Left renal pelvis (tissue), 4 donors: ENCODE results near the gene NPHP1. TPM values are rescaled to one million over a fixed set of nuclear protein-coding genes. Genes with fewer than 3 reads are reported as not detected.
"Not testable (repeated sequence)": the region's sequence is repeated elsewhere in the genome, so short reads cannot be mapped to it uniquely, and the experiment has no call there.

ENCODE experiments used
- DNase-seq, 4 donors: peaks; one replicate each; pipeline ENCODE4 v3.0.0-alpha.2; 2013; ENCODE audit warnings: low read depth in 4 of 4, low spot score in 3 of 4
- polyA plus RNA-seq, 4 donors: library from polyadenylated mRNA; unstranded; fragments of 120-200 nt; gene quantifications; one replicate each; pipeline ENCODE4 v1.2.1, GENCODE V29; 2013; ENCODE audit not compliant: insufficient read length in 4 of 4

The NPHP1 gene
- polyA plus RNA-seq, 4 donors = 7.0 to 23.9 (median 15.6) TPM

DNA sequence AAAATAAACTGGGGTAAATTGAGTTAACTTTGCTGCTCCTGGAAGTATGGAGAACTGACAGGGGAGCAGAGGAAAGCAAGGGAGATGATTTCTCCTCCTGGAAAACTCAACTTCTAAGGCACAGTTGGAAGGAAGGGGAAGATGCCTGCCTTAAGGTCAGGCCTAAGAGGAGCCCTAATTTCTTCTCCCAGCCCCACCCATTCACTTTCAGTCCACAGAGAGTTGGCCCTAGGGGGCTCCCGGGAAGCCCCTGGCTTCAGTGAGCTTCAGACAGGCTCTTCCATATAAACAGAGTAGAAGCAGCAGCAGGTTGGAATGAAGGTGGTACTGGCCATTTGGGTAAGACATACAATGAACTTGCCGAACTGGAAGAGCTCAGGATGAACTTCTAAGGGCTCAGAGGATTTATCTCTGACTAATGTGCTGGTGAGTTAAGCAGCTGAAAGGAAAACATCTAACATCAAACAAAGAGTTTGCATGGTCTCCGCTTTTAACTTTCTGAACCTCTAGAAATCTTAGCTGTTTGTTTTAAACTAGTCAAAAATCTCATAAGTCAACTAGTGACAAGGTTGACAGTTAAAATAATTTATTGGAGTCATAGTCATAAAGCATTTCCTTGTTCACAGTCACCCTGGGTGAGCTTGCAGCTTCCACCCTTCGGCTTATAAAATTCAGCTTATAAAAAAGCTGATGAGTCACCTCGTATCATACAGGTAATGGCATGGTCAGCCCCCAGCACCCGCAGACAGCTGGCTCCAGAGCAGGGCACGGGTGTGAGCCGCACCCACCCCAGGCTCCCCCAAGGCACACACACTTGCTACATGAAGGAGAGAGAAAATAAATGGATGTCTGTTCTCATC is 99.0 kb downstream of the NPHP1 start:
- DNase-seq = no peak

DNA sequence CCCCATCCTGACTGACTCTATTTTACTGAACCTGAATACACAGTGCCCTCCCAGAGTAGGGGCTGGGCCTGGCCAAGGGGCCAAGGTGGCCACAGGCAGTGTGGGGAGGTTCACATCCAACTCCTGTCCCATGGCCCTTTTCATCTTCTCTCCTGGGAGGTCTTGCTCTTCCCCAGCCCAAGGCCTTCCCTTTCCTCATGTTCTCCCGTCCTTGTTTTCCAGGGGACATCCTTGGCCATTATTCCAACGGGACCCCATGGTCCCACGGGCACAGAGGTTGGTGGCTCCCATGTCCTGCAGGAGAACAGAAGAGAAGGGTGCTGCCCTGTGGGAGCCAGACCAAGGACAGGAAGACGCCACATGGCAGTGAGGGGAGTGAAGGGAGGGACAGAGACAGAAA is 99.6 kb downstream of the NPHP1 start:
- no peak for DNase-seq

DNA sequence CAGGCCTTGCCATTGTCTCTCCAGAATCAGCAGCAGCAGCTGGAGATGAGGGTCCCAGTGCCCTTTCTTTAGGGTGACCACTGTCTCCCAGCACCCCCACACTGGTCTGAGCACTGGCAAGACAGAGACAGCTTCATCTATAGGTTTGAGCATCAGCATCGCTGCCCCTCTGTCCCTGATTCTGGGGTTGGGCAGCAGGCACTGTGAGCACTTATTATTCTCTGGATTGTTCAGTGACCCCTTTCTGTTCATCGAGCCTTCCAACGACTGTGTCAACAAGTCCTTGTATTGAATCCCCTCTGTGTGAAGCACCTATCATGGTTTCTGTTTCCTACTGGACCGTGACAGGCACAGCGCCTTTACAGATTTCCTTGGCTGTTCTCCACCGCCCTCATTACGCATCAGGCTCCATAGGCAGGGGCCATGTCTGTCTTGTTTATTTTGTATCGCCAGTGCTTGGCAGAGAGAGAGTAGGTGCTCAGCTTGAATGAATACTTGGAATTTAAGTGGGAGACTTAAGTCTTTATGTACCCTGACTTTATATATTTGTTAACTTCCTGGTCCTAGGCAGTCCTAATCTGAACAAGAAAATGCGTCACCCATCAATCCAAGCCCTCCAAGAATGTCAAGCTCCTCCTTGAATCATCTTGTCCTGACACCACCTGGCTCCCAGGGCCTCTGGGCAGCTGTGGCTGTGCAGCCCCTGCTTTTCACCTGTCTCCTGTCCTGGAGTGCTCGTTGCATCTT is 100.6 kb downstream of the NPHP1 start:
- DNase-seq = no peak

DNA sequence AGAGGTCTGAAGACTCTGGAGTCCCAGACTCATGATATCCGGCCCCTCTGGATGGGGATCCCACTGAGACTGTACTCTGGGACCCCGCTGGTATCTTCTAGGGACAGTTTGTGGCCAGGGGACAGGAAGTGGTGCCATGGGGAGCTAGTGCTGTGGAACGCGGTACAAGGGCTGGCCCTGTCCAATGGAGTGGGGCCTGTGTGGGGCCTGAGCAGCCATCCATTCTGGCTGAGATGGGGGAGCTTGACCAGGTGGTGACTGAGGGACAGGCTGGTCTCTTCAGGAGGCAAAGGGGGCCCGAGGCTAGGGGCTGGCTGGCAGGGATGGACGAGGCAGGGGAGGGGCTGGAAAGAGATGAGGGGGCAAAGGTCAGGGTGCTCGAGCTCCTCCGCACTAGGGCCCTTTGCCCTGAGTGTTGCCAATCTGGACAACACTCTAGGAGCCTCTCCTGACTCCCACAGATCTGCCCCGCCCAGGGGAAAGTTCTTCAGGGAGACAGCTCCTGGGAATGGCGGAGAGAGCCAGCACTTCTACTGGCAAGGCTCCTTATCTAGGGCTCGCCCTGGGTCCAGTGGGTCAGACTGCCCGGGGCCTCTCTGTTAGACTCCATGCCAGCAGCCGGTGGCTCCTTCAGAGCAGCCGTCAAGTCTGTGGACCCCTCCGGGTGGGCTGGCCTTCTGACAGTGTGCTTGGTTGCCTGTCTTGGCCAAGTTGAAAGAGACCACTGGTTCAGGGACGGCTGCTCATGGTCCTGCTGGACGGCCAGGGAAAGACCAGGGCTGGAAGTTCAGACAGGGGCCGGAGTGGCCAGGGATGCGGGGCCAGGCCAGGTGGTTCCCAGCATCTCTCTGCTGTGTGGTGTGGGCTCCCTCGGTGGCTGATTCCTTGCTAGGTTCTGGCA is 101.5 kb downstream of the NPHP1 start:
- DNase-seq = no peak

DNA sequence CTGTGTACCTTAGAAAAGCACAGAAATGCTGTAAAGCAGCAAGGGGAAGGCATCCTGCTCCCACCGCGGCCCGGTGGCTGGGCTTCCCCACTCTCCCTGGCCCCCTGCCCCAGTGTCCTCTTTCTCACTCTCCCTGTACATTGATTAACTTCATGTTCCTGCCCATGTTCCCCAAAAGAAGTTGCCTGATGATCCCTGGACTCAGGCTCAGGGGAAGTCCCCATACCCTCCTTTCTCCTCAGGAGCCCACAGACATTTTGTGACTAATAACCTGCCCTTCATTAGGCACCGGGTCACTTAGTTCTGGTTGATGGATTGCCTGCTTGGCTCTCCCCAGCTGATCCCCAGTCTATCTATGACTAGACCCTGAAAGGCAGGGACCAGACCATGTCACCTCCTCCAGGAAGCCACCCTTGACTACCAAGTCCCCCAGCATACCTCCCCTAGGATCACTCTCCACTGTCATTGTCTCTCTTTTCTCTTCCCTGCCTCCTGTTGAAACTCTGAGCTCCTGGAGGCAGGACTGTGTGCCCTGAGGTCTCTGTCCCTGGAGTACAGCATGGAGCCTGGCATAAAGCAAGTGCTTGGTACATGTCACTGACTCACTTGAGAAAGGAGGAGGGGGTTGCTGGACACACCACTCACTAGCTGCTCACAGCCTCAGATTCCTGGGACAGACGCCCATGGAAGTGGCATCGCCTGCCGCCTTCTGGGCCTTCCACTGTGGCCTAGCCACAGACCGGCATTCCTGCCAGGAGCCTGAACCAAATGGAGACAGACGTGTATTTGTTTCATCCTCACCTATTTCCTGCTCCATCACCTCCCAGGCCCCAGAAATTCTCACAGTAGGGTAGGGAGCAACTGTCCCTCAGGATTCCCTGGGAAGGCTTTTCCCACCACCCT is 102.7 kb downstream of the NPHP1 start:
- DNase-seq = no peak

DNA sequence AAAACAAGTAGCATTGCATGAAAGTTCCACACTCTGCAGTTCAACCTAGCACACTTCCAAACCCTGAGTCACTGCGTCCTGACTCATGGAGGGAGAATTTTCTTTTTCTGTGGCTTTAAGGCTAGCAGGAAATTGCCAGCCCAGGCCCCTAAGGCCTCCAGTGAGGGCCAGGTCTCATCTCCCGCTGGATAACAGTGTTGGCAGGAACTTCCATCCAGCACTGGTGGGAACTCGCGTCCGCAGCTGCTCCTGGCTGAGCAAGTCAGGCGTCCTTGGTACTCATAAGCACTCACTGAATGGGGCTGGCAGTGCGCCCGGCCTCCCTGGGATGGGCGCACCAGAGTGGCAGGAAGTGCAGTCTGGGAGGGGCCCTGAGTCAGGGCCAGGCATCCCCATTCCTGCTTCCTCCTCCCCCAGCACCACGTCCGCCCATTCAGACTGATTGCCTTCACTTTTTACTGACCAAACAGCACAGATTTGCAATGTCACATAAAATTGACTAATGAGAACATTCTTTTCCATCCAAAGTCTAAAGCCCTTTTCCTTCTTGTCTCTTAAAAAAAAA is 103.5 kb downstream of the NPHP1 start:
- DNase-seq = peak; percentile 45 to 57 (median 54)

DNA sequence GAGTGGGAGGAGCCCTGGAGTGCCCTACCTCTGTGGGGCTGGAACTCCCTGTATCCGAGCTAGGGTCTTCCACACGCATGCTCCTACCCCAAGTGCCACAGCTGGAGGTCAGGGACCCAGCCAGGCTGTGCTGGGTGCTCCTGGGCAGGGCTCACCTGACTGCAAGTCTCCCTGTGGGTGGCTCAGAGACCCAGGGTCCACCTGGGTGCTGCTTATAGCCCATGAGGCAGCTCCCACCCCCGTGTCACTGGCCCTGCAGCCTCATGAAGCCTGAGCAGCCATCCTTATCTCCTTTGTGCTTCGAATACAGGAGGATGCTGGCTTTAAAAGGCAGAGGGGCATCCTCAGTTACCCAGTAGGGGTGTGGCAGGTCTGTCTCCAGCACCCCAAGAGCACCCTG is 103.9 kb downstream of the NPHP1 start:
- not testable (repeated sequence) for DNase-seq

DNA sequence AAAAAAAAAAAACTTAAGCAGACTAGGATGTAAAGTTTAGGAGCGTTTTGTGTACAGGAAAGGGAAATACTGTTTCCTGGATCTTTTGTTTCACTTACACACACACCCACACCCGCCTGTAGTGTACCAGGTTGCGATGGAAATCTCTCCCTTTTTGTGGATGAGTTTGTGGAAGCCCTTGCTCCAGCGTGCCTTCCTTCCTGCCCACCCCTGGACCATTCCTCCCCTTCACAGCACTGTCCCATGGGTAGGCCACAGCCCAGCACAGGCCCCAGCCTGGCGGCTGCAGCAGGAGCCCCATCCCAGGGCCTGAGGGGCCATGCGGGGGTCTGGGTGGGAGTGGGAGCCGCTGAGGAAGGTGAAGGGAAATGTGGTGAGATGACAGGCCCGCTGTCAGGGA is 104.3 kb downstream of the NPHP1 start:
- no peak for DNase-seq

DNA sequence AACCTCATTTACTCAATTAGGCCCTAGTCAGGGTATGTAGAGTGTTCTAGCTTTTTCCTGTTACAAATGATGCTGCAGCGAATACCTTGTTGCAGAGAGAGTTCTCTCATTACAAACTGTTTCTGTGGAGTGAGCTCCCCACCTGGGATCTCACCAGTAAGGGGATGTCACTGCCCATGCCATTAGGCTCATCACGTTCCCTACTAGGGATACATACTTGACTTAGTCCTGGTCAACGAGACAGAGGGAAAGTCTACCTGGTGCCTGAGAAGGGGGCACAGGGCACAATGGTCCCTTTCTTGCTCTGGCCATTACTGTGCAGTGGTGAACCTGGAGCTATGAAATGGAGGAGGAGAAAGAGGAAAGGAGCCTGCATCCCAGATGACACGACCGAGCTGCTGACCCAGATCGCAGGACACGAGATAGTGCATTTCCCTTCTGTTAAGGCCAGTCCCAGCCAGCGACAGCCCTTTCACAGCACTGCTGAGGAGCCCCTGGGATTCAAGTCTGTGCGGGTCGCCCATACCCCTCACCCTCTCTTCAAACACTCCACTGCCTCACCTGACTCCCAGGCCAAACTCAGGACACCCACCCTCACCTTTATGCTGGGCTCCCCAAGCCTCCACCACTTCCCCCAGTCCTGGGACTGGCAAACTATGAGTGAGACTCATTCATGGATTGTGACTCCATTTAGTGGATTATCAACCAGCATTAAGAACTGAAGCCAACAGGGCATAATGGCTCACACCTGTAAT is 105.2 kb downstream of the NPHP1 start:
- no peak for DNase-seq

DNA sequence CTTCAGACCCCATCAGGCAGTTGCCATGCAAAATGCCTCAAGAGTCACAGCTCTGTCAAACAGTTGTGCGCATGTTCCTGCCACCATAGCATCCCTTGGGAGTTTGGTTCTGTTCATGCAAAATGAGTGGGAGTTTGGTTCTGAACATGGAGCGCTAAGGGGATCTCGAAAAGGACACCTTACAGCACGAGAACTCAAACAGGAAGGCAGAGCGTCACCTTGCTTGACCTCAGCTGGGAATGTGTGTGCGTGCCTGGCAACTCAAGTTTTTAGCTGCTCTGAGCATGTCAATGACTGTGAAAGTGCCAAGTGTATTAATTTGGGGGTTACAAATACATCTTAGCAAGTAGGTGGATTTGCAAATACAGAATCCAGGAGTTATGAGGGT is 105.8 kb downstream of the NPHP1 start:
- no peak for DNase-seq

DNA sequence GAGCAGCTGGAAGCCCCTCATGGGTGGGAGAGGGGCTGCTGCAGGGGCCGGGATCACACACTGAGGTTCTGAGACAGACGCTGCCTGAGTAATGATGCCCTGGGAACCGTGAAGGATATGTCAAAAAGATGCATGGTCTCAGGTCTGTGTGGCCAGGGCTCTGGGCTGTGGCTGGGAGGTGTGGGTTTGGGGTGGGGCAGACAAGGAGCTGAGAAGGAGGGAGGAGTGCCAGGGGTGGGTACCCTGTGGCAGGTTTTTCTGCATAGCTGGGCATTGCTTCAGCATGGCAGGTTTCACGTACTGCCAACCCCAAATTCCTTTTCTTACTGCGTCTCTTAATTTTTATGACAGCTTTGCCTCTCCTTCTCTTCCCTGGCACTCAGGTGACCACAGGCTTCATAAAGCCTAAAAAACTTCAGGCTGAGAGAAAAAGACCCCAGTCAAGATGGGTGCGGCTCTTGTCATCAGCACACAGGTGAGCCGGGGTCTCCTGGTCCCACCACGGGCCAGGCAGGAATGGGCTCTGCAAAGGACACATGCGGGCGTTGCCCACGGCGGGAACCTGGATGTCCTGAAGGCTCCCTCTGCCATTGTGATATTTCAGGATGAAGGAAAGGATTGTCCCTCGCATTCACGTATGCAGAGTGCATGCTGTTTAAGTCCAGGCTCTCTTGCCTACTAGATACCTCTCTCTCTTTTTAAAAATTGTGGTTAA is 107.2 kb downstream of the NPHP1 start:
- DNase-seq = no peak

DNA sequence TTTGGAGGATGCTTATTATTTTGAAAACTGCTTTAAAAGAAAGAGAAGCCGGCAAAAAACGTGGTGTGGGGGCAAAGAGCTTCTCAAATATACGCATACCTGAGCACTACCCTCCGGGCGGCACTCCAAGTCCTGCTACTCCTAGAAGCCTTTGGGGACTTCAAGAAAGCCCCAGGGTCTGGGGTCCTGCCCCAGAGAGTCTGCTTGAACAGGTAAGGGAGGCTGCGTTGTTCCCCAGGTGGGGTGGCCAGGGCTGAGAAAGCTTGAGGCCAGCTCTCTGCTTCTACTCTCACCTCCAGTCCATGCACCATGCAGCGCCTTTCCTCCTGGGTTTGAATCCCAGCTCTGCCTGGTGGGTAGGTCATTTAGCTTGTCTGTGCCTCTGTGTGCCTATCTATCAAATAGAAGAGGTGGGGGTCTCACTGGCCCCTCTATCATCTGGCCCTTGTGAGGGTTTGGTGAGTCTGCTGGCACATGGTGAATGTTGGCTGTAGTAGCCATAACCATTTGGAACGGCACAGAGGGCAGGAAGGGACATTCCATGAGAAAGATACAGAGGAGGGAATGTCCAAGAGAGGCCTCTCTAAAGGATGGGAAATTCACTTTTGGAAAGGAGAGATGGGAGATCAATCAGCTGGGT is 108.7 kb downstream of the NPHP1 start:
- DNase-seq = no peak

DNA sequence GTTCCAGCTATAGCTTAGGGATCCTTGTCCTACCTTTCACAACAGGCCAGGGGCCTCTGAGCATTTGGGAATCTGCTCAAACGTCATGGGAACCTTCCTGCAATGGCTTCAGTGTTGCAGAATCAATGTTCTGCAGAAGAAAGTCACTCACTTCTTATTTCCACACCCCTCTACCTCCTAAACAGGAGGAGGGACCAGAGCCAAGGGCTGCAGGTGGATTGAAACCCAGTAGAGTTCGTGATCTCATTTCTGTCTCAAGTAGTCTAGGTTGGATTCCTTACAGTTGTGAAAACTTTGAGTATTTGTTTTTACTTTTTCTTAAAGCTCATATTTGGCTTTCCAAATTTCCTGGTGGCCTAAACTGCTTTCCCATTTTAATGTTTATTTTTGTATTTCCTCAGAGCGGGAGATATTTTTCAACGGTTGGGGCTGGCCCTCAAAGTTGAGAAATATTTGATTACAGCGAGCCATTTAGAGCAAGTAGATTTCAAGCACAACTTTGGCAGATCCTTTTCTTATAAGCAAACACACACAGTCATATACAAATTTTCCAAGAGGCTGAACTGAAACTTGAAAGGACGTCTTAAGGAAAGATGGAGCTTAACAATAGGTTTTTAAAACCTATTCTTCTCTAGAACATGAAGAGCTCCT is 109.8 kb downstream of the NPHP1 start:
- DNase-seq = not testable (repeated sequence)

DNA sequence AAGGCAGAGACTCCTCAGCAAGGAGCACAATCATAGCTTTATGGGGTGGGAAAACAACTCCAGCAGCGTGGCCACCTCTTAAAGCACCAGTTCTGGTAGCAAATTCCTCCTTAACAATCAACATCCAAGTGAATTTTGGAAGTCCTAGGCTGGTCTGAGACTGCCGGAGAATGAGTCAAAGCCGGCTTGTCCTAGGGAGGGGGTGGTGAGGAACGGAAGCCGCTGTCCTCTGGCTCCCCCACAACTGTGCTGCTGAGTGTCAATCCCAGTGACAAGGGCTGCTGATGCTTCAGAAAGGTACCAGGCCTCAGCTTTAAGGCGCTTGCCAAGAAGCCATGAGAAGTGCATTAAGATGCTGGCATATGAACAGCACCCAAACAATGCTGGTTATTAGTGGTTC is 110.9 kb downstream of the NPHP1 start:
- DNase-seq = not testable (repeated sequence)

DNA sequence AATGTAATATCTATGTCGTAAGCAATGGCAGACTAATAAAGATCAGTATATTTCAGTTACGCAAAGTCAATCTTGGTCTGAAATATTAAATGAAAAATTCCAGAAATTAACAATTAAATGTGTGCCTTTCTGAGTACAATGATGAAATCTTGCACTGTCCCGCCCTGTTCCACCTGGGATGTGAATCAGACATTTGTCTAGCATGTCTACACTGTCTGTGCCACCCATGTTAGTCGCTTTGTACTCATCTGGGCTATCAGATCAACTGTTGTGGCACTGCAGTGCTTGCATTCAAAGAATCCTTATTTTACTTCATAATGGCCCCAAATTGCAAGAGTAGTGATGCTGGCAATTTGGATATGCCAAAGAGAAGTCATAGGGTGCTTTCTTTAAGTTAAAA is 114.6 kb downstream of the NPHP1 start:
- DNase-seq = not testable (repeated sequence)

DNA sequence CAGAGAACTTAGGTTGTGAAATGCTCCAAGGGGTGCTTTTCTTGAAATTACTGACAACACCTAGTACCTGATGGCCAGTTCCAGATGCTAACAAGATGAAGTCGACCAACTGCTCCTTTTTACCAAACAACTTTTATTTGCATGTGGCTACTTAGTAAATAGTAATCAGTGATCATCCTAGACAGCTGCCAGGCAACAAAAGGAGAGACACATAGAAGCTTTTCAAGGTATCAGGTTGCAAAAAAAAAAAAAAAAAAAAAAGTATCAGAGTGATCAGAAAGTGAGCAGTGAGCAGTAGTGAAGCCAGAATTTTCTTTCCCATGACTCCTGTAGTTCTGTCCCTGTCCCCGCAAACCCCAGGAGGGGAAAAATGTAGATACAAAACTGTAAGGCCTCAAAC is 121.1 kb downstream of the NPHP1 start:
- not testable (repeated sequence) for DNase-seq

DNA sequence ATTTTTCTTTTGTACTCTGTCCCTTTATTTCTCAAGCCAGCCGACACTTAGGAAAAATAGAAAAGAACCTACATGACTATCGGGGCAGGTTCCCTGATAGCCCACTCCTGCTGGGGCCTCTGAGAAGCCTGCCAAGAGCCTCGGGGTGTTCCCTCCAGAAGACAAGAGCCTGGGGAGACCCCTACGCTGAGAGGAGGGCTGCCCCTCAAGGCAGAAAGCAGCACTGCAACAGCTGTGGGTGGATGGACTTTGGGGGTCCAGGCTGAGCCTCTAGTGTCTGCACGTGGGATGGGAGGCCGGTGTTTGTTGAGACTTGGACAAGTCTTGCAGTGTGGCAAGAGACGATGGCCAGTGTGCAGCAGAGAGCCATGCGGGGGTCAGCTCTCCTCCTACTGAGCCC is 121.7 kb downstream of the NPHP1 start:
- not testable (repeated sequence) for DNase-seq
